KBM-7 (cell line): ENCODE measurements around the gene REXO5.

Experiments
- DNase-seq: peaks from one replicate; pipeline ENCODE4 v3.0.0-alpha.2; 2015
- in situ Hi-C: fragments of 300-500 bp; cut with MboI; formaldehyde crosslinking; loops from 2 replicates; pipeline ENCODE4 v1.14.3; 2020; ENCODE audit warnings: low sequenced_read_pairs, low pct_unique_long_range_greater_than_20kb, mixed read lengths

The REXO5 gene

DNA sequence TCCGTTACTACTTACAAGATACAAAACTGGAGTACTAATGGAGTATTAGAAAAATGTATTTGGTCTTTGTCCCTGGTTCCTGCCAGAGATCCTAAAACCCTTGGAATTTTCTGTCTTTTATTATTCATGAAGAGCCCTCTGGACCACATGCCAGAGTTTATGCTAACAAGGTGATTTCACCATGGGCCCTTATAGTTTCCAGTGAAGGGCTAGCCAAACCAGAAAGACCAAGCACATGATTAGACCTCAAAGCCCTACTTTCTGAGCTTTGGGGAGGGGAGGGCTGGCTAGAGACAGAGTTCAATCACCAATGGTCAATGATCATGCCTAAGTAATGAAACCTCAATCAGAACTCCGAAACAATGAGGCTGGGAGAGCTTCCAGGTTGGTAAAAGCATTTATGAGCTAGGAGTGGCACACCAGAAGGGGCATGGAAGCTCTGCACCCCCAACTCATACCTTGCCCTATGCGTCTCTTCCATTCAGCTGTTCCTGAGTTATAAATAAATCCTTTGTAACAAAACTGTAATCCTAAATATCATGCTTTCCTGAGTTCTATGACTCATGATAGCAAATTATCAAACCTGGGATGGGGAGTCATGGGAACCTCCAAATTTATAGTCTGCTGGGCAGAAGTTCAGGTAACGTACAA is 83.4 kb downstream of the REXO5 start:
- DNase-seq, result no peak
- in situ Hi-C loops, result no loop called here

DNA sequence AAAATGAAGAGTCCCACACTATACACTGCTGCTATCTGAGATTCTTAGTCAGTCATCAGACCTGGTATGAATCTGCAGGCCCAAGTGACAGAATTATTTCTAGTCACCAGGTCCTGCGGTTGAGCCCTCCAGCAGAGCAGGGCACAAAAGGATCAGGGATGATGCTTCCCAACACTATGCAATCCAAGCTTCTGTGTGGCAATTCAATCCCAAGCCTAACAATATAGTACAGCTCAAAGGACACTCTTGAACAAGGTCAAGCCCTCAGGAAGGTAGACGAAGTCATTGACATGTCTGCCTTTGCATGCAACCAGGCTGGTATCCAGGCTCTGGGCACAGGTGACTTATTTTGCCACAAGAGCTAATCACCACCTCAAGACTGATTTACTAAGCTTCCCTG is 88.1 kb downstream of the REXO5 start:
- DNase-seq, result no peak
- in situ Hi-C loops, result no loop called here

DNA sequence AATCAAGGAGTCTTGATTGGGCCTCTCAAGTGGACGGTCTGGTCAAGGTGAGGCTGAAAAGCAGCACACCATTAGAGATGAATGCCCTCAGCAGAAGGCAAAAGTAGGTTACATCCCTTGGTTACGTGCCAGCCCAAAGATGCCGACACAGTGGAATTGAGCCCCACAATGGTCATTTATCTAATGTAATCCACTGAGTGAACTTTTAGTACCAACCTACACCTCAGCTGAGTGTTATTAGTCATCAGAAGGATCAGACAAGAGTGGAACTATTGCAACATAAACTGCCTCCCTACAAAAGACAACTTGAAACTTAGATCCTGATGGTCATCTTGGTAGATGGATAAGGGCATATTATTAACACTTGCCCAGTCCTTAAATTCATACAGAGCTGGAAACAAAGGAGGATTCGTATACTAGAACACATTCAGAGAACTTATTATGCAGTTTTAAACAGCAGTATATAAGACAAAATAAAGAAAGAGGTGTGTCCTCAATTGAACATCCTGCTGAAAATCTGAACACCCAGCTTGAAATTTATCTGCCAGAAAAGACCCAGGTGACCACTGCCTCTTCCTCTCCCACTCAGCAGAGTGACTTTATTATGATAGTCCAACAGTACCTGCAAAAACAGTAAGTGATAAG is 91.0 kb downstream of the REXO5 start:
- in situ Hi-C loops, result no loop called here
- no peak for DNase-seq

DNA sequence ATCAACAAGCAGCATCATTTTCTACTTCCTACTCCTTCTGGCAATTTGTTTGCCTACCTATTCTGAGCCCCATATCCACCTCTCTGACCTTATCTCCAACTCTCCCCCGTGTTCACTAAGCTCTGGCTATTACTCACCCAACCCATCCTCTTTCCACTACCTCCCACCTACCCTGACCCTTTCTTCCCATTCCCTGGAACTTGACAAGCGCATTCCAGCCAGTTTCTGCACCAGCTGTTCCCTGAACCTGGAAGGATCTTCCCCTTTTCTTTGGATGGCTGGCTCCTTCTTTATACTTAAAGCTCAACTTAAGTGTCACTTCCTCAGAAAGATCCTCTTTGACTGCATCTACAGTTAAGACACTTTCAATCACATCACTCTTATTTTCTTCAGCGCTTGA is 91.6 kb downstream of the REXO5 start:
- in situ Hi-C loops, result no loop called here
- DNase-seq, result no peak

DNA sequence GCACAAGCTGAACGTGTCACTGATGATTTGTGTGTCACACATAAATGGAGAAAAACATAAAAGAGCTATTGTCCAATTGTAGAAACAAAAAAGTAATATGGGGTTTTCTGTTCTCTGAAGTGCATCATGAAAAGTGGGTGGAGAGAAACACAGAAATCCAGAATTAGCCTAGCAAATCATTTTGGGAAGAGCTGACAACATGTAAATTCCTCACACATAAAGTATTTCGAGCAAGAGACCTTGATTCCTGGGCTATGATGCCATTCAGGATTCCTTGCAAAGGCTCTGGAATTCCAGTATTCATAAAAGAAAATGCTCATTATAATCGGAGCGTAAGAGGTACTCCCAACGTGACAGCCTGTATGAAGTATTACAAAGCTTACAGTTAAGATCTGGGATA is 92.7 kb downstream of the REXO5 start:
- no peak for DNase-seq
- in situ Hi-C loops, result no loop called here
